Activated T-cell treated with anti-CD3 and anti-CD28 coated beads for 24 hours (primary cell): ENCODE data around the gene SORD.
"Not testable (repeated sequence)": the region's sequence is repeated elsewhere in the genome, so short reads cannot be mapped to it uniquely, and the experiment has no call there.

Source experiments
- DNase-seq: peaks from one replicate; pipeline ENCODE4 v3.0.0-alpha.2; 2020; ENCODE audit warnings: low read depth

The SORD gene

GRCh38 chr15:45062301-45062700 is 39.3 kb downstream of the SORD start:
- not testable (repeated sequence) for DNase-seq

GRCh38 chr15:45064386-45064785 is 41.4 kb downstream of the SORD start:
- DNase-seq = no peak

- not testable (repeated sequence) for DNase-seq
These were observed 47.0 kb downstream of the SORD start for GRCh38 chr15:45069942-45070360.

- not testable (repeated sequence) for DNase-seq
These were observed 50.6 kb downstream of the SORD start for GRCh38 chr15:45073602-45074001.

- DNase-seq = not testable (repeated sequence)
These were observed 52.7 kb downstream of the SORD start for GRCh38 chr15:45075440-45076320.

- DNase-seq = not testable (repeated sequence)
These were observed 54.4 kb downstream of the SORD start for GRCh38 chr15:45077391-45077790.

- DNase-seq = not testable (repeated sequence)
These were observed 56.2 kb downstream of the SORD start for GRCh38 chr15:45079201-45079600.

GRCh38 chr15:45079628-45080246 is 56.7 kb downstream of the SORD start:
- not testable (repeated sequence) for DNase-seq

GRCh38 chr15:45080593-45080992 is 57.6 kb downstream of the SORD start:
- not testable (repeated sequence) for DNase-seq

GRCh38 chr15:45082412-45082811 is 59.4 kb downstream of the SORD start:
- DNase-seq = not testable (repeated sequence)

- no peak for DNase-seq
These were observed 60.2 kb downstream of the SORD start for GRCh38 chr15:45083223-45083622.

GRCh38 chr15:45084163-45084562 is 61.2 kb downstream of the SORD start:
- DNase-seq = no peak

GRCh38 chr15:45087513-45087912 is 64.5 kb downstream of the SORD start:
- no peak for DNase-seq

GRCh38 chr15:45088801-45089711 is 66.1 kb downstream of the SORD start:
- DNase-seq = no peak

GRCh38 chr15:45089712-45090373 is 66.8 kb downstream of the SORD start:
- no peak for DNase-seq

GRCh38 chr15:45091161-45091560 is 68.2 kb downstream of the SORD start:
- DNase-seq = no peak

- no peak for DNase-seq
These were observed 68.6 kb downstream of the SORD start for GRCh38 chr15:45091576-45091975.

- DNase-seq = no peak
These were observed 70.0 kb downstream of the SORD start for GRCh38 chr15:45093013-45093412.

- no peak for DNase-seq
These were observed 70.8 kb downstream of the SORD start for GRCh38 chr15:45093622-45094357.

GRCh38 chr15:45094358-45094730 is 71.3 kb downstream of the SORD start:
- no peak for DNase-seq

- no peak for DNase-seq
These were observed 72.7 kb downstream of the SORD start for GRCh38 chr15:45095661-45096060.
